ENCODE data around the gene PGBD5. TPM values are rescaled to one million over a fixed set of nuclear protein-coding genes. Genes with fewer than 3 reads are reported as not detected.
A peak's percentile ranks its signal among the peaks of the same experiment; 100 is the strongest.
"Not testable (repeated sequence)": the region's sequence is repeated elsewhere in the genome, so short reads cannot be mapped to it uniquely, and the experiment has no call there.

The PGBD5 gene
- total RNA-seq, 1 donor from 2014 or later = 1.8 TPM

- no peak for TF ChIP-seq CTCF (IDR thresholded peaks at IDR 0.05)
- Mint-ChIP-seq H3K27ac (ENCODE audit: unreplicated experiment) (peak overlapping the region; percentile 27), H3K4me3 (ENCODE audit: unreplicated experiment) (peak overlapping the region; percentile 52), H3K9me3 (ENCODE audit: low read depth) (no peaks in the 10 kb centered on the region), H3K36me3 (ENCODE audit: low read depth) (no peaks in the 10 kb centered on the region), H3K4me1 (ENCODE audit: low read depth) (peaks cover 17% of the 10 kb centered on the region), H3K27me3 (ENCODE audit: low read depth) (peaks cover 51% of the 10 kb centered on the region)
- DNase-seq (ENCODE audit: low spot score) = no peak
Measured at GRCh38 chr1:230424391-230425251, 1.5 kb downstream of the PGBD5 start.

- Mint-ChIP-seq H3K4me1 (ENCODE audit: low read depth) (peaks cover 17% of the 10 kb centered on the region), H3K4me3 (ENCODE audit: unreplicated experiment) (no peak overlapping the region), H3K27me3 (ENCODE audit: low read depth) (peaks cover 54% of the 10 kb centered on the region), H3K36me3 (ENCODE audit: low read depth) (no peaks in the 10 kb centered on the region), H3K27ac (ENCODE audit: unreplicated experiment) (no peak overlapping the region), H3K9me3 (ENCODE audit: low read depth) (no peaks in the 10 kb centered on the region)
- no peak for DNase-seq (ENCODE audit: low spot score)
- TF ChIP-seq CTCF (IDR thresholded peaks at IDR 0.05) = no peak
Measured at GRCh38 chr1:230423951-230424350, 2.2 kb downstream of the PGBD5 start.

- Mint-ChIP-seq H3K36me3 (ENCODE audit: low read depth) (no peaks in the 10 kb centered on the region), H3K27ac (ENCODE audit: unreplicated experiment) (no peak overlapping the region), H3K4me3 (ENCODE audit: unreplicated experiment) (no peak overlapping the region), H3K27me3 (ENCODE audit: low read depth) (peaks cover 59% of the 10 kb centered on the region), H3K4me1 (ENCODE audit: low read depth) (peaks cover 17% of the 10 kb centered on the region), H3K9me3 (ENCODE audit: low read depth) (no peaks in the 10 kb centered on the region)
- no peak for DNase-seq (ENCODE audit: low spot score)
- TF ChIP-seq CTCF (IDR thresholded peaks at IDR 0.05) = no peak
Measured at GRCh38 chr1:230423261-230423660, 2.9 kb downstream of the PGBD5 start.

- Mint-ChIP-seq H3K9me3 (ENCODE audit: low read depth) (no peaks in the 10 kb centered on the region), H3K4me3 (ENCODE audit: unreplicated experiment) (no peak overlapping the region), H3K27ac (ENCODE audit: unreplicated experiment) (no peak overlapping the region), H3K36me3 (ENCODE audit: low read depth) (no peaks in the 10 kb centered on the region), H3K27me3 (ENCODE audit: low read depth) (peaks cover 57% of the 10 kb centered on the region), H3K4me1 (ENCODE audit: low read depth) (peaks cover 17% of the 10 kb centered on the region)
- TF ChIP-seq CTCF (IDR thresholded peaks at IDR 0.05) = no peak
- DNase-seq (ENCODE audit: low spot score) = no peak
Measured at GRCh38 chr1:230422221-230422981, 3.7 kb downstream of the PGBD5 start.

- no peak for DNase-seq (ENCODE audit: low spot score)
- Mint-ChIP-seq H3K4me3 (ENCODE audit: unreplicated experiment) (no peak overlapping the region), H3K4me1 (ENCODE audit: low read depth) (peaks cover 17% of the 10 kb centered on the region), H3K27ac (ENCODE audit: unreplicated experiment) (no peak overlapping the region), H3K27me3 (ENCODE audit: low read depth) (peaks cover 58% of the 10 kb centered on the region), H3K9me3 (ENCODE audit: low read depth) (no peaks in the 10 kb centered on the region), H3K36me3 (ENCODE audit: low read depth) (no peaks in the 10 kb centered on the region)
- TF ChIP-seq CTCF (IDR thresholded peaks at IDR 0.05) = no peak
Measured at GRCh38 chr1:230421481-230421880, 4.7 kb downstream of the PGBD5 start.

- DNase-seq (ENCODE audit: low spot score); H3K9me3 Mint-ChIP-seq (ENCODE audit: low read depth); H3K27ac Mint-ChIP-seq (ENCODE audit: unreplicated experiment); H3K36me3 Mint-ChIP-seq (ENCODE audit: low read depth); H3K4me3 Mint-ChIP-seq (ENCODE audit: unreplicated experiment): not testable (repeated sequence)
- Mint-ChIP-seq H3K4me1 (ENCODE audit: low read depth) (peaks cover 17% of the 10 kb centered on the region), H3K27me3 (ENCODE audit: low read depth) (peaks cover 66% of the 10 kb centered on the region)
Measured at GRCh38 chr1:230420372-230420771, 5.8 kb downstream of the PGBD5 start.

Measured in chondrocyte (in vitro differentiated cells).